Measurements from ENCODE around the gene MBD6. TPM values are rescaled to one million over a fixed set of nuclear protein-coding genes. Genes with fewer than 3 reads are reported as not detected.

Gene MBD6
- total and polyA plus RNA-seq, 2 of the 13 experiments (the other 11 are each of a cell fraction or from before 2014, with no cell fraction given), result 4.1 to 5.9 TPM

- TF ChIP-seq GRHL1 (CRISPR knock-in tag; conservative IDR thresholded peaks at IDR 0.05) (no peak), FOSL2 (CRISPR knock-in tag; IDR thresholded peaks at IDR 0.05) (no peak), POLR2A (IDR thresholded peaks at IDR 0.05; ENCODE audit: insufficient read depth in 1 of 2, low read depth in 2 of 2, low read length in 2 of 2) (peak in 1 of 2 experiments; percentile 30; a peak in 1 of 4 replicates), CHCHD3 (CRISPR knock-in tag; IDR thresholded peaks at IDR 0.05) (no peak), STAT6 (CRISPR knock-in tag; IDR thresholded peaks at IDR 0.05; ENCODE audit: borderline replicate concordance) (no peak), IRF9 (CRISPR knock-in tag; IDR thresholded peaks at IDR 0.05; ENCODE audit: borderline replicate concordance) (no peak), CERS6 (CRISPR knock-in tag; IDR thresholded peaks at IDR 0.05) (no peak), ZNF549 (CRISPR knock-in tag; IDR thresholded peaks at IDR 0.05) (no peak), ZNF263 (CRISPR knock-in tag; IDR thresholded peaks at IDR 0.05) (no peak), FOXO1 (CRISPR knock-in tag; IDR thresholded peaks at IDR 0.05) (no peak), ZNF431 (CRISPR knock-in tag; IDR thresholded peaks at IDR 0.05; ENCODE audit: borderline replicate concordance, low read depth) (no peak), CENPX (CRISPR knock-in tag; IDR thresholded peaks at IDR 0.05) (no peak), REXO4 (CRISPR knock-in tag; IDR thresholded peaks at IDR 0.05; ENCODE audit: borderline replicate concordance) (no peak), SKIL (CRISPR knock-in tag; IDR thresholded peaks at IDR 0.05; ENCODE audit: borderline replicate concordance) (no peak), SMYD3 (CRISPR knock-in tag; IDR thresholded peaks at IDR 0.05) (no peak), GZF1 (CRISPR knock-in tag; IDR thresholded peaks at IDR 0.05) (no peak), IRF2 (CRISPR knock-in tag; IDR thresholded peaks at IDR 0.05) (no peak), ZNF562 (CRISPR knock-in tag; IDR thresholded peaks at IDR 0.05; ENCODE audit: borderline replicate concordance) (no peak), ZNF878 (CRISPR knock-in tag; IDR thresholded peaks at IDR 0.05) (no peak), NONO (IDR thresholded peaks at IDR 0.05) (no peak), NONO (CRISPR knock-in tag; conservative IDR thresholded peaks at IDR 0.05) (no peak; the same call in 1 of the 2 replicates), ZBTB7B (CRISPR knock-in tag; IDR thresholded peaks at IDR 0.05) (peak; percentile 17; the same call in 1 of the 2 replicates)
Observed at GRCh38 chr12:57546438-57547287, 24.0 kb downstream of the MBD6 start, which contains the start of gene DCTN2 (continued).

Data from HepG2 (cell line).